SK-N-SH (cell line): Measurements from ENCODE around the gene EIF4E2. TPM values are rescaled to one million over a fixed set of nuclear protein-coding genes. Genes with fewer than 3 reads are reported as not detected.
A peak's percentile ranks its signal among the peaks of the same experiment; 100 is the strongest.

Experiments used
- CTCF ChIA-PET: fragments of 300-600, 350-600 bp; formaldehyde crosslinking; extraction: SDS; loops from one replicate; lab custom pipeline; 2021; lab: Yijun Ruan, JAX
- POLR2A ChIA-PET: fragments of 350-600 bp; sonication (Branson Sonifier 250); formaldehyde crosslinking; extraction: SDS; loops from one replicate; lab custom pipeline; 2020; ENCODE audit warnings: antibody characterized with exemption, inconsistent platforms; lab: Yijun Ruan, JAX
- DNase-seq: peaks from one replicate; pipeline ENCODE4 v3.0.0; 2012
- H2AFZ ChIP-seq: fragments of 200-600 bp; sonication (generic); 2 replicates; pipeline ENCODE4 v1.8.1; 2016; ENCODE audit warnings: antibody characterized with exemption, mild to moderate bottlenecking, low read depth
- H3F3A ChIP-seq: fragments of 200-600 bp; sonication (generic); replicated peaks from 2 replicates; pipeline ENCODE3; 2016; ENCODE audit warnings: antibody characterized with exemption, mild to moderate bottlenecking; ENCODE audit not compliant: insufficient read depth
- H3K27ac ChIP-seq, 2 experiments: fragments of 200-500 bp in 1 of 2; fragments of 200-600 bp in 1 of 2; sonication (Bioruptor generic) in 1 of 2; sonication (generic), shearing (Covaris generic) in 1 of 2; 2 replicates each; pipeline versions ENCODE4 v1.5.1 to v1.6.1; 2014 to 2016; ENCODE audit warnings: low read depth in 2 of 2, inconsistent platforms in 1 of 2, low read length in 1 of 2, mild to moderate bottlenecking in 1 of 2, mixed read lengths in 1 of 2
- H3K27me3 ChIP-seq: fragments of 200-600 bp; sonication (generic), shearing (Covaris generic); 2 replicates; pipeline ENCODE4 v1.6.1; 2016; ENCODE audit warnings: mixed run types; ENCODE audit not compliant: insufficient read depth
- H3K36me3 ChIP-seq, 2 experiments: fragments of 200-500 bp in 1 of 2; fragments of 200-600 bp in 1 of 2; sonication (Bioruptor generic) in 1 of 2; sonication (generic) in 1 of 2; replicated peaks in 1 of 2; 2 replicates each; pipeline versions ENCODE3 to v1.5.1; 2014 to 2016; ENCODE audit warnings: low read length in 1 of 2, mild to moderate bottlenecking in 1 of 2; ENCODE audit not compliant: insufficient read depth in 2 of 2, control insufficient read depth in 1 of 2
- H3K4me1 ChIP-seq, 2 experiments: fragments of 200-500 bp in 1 of 2; fragments of 200-600 bp in 1 of 2; sonication (Bioruptor generic) in 1 of 2; sonication (generic), shearing (Covaris generic) in 1 of 2; 2 replicates each; pipeline versions ENCODE4 v1.5.1 to v1.6.1; 2014 to 2016; ENCODE audit warnings: low read depth in 1 of 2, low read length in 1 of 2, mixed run types in 1 of 2; ENCODE audit not compliant: insufficient read depth in 2 of 2, control insufficient read depth in 1 of 2
- H3K4me2 ChIP-seq: fragments of 200-600 bp; sonication (generic), shearing (Covaris generic); 2 replicates; pipeline ENCODE4 v1.6.1; 2017; ENCODE audit warnings: mixed run types
- H3K4me3 ChIP-seq, 2 experiments: fragments of 200-500 bp in 1 of 2; fragments of 200-600 bp in 1 of 2; sonication (Bioruptor generic) in 1 of 2; sonication (generic), shearing (Covaris generic) in 1 of 2; 2 replicates each; pipeline versions ENCODE4 v1.5.1 to v1.8.1; 2014 to 2016; ENCODE audit warnings: low read depth in 2 of 2, inconsistent platforms in 1 of 2, low read length in 1 of 2, mild to moderate bottlenecking in 1 of 2, mixed read lengths in 1 of 2, moderate library complexity in 1 of 2
- H3K79me2 ChIP-seq: fragments of 200-600 bp; sonication (generic); 2 replicates; pipeline ENCODE4 v1.8.1; 2017; ENCODE audit warnings: mild to moderate bottlenecking; ENCODE audit not compliant: insufficient read depth
- H3K9ac ChIP-seq: fragments of 200-600 bp; sonication (generic); 2 replicates; pipeline ENCODE4 v1.6.1; 2017; ENCODE audit warnings: mixed run types
- H3K9me2 ChIP-seq: fragments of 200-600 bp; sonication (generic); 2 replicates; pipeline ENCODE4 v1.6.1; 2017; ENCODE audit warnings: mixed run types
- H3K9me3 ChIP-seq: fragments of 200-600 bp; sonication (generic); 2 replicates; pipeline ENCODE4 v1.6.1; 2017; ENCODE audit warnings: mixed run types, mild to moderate bottlenecking, moderate library complexity
- H4K20me1 ChIP-seq: fragments of 200-600 bp; sonication (generic); 2 replicates; pipeline ENCODE4 v1.6.1; 2017; ENCODE audit warnings: mild to moderate bottlenecking, mixed run types; ENCODE audit not compliant: insufficient read depth
- CHD2 ChIP-seq: fragments of 150-350 bp; IDR thresholded peaks from 2 replicates; pipeline ENCODE4 v1.6.1; 2018; ENCODE audit warnings: low read length; ENCODE audit not compliant: partially characterized antibody
- FOXM1 ChIP-seq: IDR thresholded peaks from 2 replicates; pipeline ENCODE4 v1.4.0; 2012; ENCODE audit warnings: low read depth, mild to moderate bottlenecking
- GABPA ChIP-seq: IDR thresholded peaks from 2 replicates; pipeline ENCODE4 v1.4.0; 2012; ENCODE audit warnings: low read depth, mild to moderate bottlenecking
- JUND ChIP-seq: IDR thresholded peaks from 2 replicates; pipeline ENCODE4 v1.4.0; 2012
- MXI1 ChIP-seq: IDR thresholded peaks from 2 replicates; pipeline ENCODE4 v1.6.1; 2012; ENCODE audit warnings: mild to moderate bottlenecking, low read depth, low read length, improper control_type of control experiment
- NRF1 ChIP-seq: IDR thresholded peaks from 2 replicates; pipeline ENCODE4 v1.6.1; 2012; ENCODE audit warnings: low read depth, mild to moderate bottlenecking, low read length
- POLR2AphosphoS5 ChIP-seq: IDR thresholded peaks from 2 replicates; pipeline ENCODE4 v1.6.1; 2012; ENCODE audit warnings: low read depth, low read length
- RAD21 ChIP-seq: IDR thresholded peaks from 2 replicates; pipeline ENCODE4 v1.6.1; 2012; ENCODE audit warnings: mild to moderate bottlenecking, low read length
- RCOR1 ChIP-seq: fragments of 150-350 bp; IDR thresholded peaks from 2 replicates; pipeline ENCODE4 v1.6.1; 2017; ENCODE audit warnings: antibody characterized with exemption, low read length
- RFX5 ChIP-seq: IDR thresholded peaks from 2 replicates; pipeline ENCODE4 v1.6.1; 2012; ENCODE audit warnings: mild to moderate bottlenecking, improper control_type of control experiment, low read length
- RXRA ChIP-seq: IDR thresholded peaks from 2 replicates; pipeline ENCODE4 v1.4.0; 2012; ENCODE audit warnings: low read depth, mild to moderate bottlenecking, borderline replicate concordance
- SIN3A ChIP-seq: IDR thresholded peaks from 2 replicates; pipeline ENCODE4 v1.6.1; 2012; ENCODE audit warnings: low read depth, mild to moderate bottlenecking, low read length, moderate library complexity, borderline replicate concordance
- WGBS: methylation state at CpG from one replicate; pipeline ENCODE4 v1.1.6; 2017; ENCODE audit warnings: low lambda C conversion rate; 5-methylcytosine and 5-hydroxymethylcytosine counted together
- polyA plus RNA-seq, 3 experiments: library from polyadenylated mRNA; depleted of rRNA; stranded (reverse); fragments of >200 nt; gene quantifications; 2 replicates each; pipeline ENCODE4 v1.2.3, GENCODE V29; 2012
- TF ChIP-seq, protein P1 (sequence below): fragments of 150-350 bp; IDR thresholded peaks from 2 replicates; pipeline ENCODE4 v1.6.1; 2016; ENCODE audit warnings: mild to moderate bottlenecking, low read depth, low read length
- TF ChIP-seq, protein P2 (sequence below): IDR thresholded peaks from 2 replicates; pipeline ENCODE4 v1.4.0; 2012; ENCODE audit warnings: low read depth, borderline replicate concordance
- TF ChIP-seq, protein P3 (sequence below): fragments of 200-600 bp; sonication (generic); IDR thresholded peaks from 2 replicates; pipeline ENCODE4 v1.6.1; 2017; ENCODE audit warnings: antibody characterized with exemption, mild to moderate bottlenecking, moderate library complexity

EIF4E2 gene
- polyA plus RNA-seq, 1 of the 3 experiments (the other 2 are of a cell fraction), result 29.1 TPM

DNA sequence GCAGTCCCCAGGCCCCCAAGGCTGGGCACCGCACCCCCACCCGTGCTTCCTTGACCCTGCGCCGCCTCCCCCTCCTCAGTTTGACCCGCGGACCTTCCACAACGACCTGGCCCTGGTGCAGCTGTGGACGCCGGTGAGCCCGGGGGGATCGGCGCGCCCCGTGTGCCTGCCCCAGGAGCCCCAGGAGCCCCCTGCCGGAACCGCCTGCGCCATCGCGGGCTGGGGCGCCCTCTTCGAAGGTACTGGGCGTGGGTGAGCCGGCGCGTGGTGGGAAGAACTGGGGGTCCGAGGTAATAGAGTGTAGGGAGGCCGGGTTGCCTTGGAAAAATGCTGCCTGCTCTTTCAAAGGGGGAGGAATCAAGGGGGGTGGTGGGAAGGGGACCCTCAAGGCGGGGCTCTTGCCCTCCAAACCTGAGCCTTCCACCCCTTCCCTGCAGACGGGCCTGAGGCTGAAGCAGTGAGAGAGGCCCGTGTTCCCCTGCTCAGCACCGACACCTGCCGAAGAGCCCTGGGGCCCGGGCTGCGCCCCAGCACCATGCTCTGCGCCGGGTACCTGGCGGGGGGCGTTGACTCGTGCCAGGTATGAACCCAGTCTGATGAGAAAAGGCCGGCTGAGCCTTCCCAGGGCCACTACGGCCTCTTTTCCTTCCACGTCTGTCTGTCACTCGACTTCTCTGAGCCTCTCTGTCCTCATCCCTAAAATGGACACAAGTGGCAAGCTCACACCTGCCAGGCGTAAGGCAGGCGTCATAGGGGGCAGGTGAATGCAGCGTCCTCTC is 27.7 kb upstream of the EIF4E2 start:
- CTCF ChIA-PET, result interaction anchor here (0.6 to 9.7 kb wide), 52 partner anchors 10 to 920 kb away, joined by 3 to 196 read pairs (median 4); partner anchors contain the start of genes EIF4E2 and TIGD1
- WGBS, result 33% methylated on average over 22 of the region's 46 CpGs

DNA sequence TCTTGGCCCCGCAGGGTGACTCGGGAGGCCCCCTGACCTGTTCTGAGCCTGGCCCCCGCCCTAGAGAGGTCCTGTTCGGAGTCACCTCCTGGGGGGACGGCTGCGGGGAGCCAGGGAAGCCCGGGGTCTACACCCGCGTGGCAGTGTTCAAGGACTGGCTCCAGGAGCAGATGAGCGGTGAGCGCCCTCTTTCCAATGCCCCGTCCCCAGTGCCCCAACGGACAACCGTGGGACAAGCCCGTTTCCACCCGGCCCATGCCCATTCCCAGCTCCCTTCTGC is 27.1 kb upstream of the EIF4E2 start:
- Histone ChIP-seq H3K36me3 (no peaks in the 10 kb centered on the region), H4K20me1 (no peaks in the 10 kb centered on the region), H3K79me2 (no peaks in the 10 kb centered on the region), H3K27me3 (peaks cover 29% of the 10 kb centered on the region), H3F3A (no peaks in the 10 kb centered on the region), H3K9ac (no peak overlapping the region), H3K9me3 (no peaks in the 10 kb centered on the region), H3K4me2 (peak overlapping the region; percentile 76; the same call in 1 of the 2 replicates), H3K27ac (no peak overlapping the region), H3K4me1 (peaks cover 0 to 23% of the 10 kb centered on the region in 2 experiments; a peak in 1 of 4 replicates), H2AFZ (no peak overlapping the region), H3K4me3 (peak overlapping the region in 1 of 2 experiments; percentile 40; a peak in 1 of 4 replicates)
- ChIA-PET CTCF (interaction anchor here (0.9 to 9.7 kb wide), 26 partner anchors 8 to 641 kb away, joined by 3 to 196 read pairs (median 6); partner anchors contain the start of genes EIF4E2 and TIGD1), POLR2A (interaction anchor here (1.5 kb wide), 1 partner anchor 27 kb away, joined by 4 read pairs; the partner anchor contains the start of genes EIF4E2 and TIGD1)
- no peak for DNase-seq
- 3% methylated on average over 11 of the region's 16 CpGs for WGBS
- TF ChIP-seq GABPA, result no peak
- no peak for TF ChIP-seq RAD21
- TF ChIP-seq CHD2, result no peak
- TF ChIP-seq FOXM1, result no peak
- no peak for TF ChIP-seq SIN3A
- TF ChIP-seq, protein P1, sequence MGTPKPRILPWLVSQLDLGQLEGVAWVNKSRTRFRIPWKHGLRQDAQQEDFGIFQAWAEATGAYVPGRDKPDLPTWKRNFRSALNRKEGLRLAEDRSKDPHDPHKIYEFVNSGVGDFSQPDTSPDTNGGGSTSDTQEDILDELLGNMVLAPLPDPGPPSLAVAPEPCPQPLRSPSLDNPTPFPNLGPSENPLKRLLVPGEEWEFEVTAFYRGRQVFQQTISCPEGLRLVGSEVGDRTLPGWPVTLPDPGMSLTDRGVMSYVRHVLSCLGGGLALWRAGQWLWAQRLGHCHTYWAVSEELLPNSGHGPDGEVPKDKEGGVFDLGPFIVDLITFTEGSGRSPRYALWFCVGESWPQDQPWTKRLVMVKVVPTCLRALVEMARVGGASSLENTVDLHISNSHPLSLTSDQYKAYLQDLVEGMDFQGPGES, result no peak
- TF ChIP-seq, protein P2, sequence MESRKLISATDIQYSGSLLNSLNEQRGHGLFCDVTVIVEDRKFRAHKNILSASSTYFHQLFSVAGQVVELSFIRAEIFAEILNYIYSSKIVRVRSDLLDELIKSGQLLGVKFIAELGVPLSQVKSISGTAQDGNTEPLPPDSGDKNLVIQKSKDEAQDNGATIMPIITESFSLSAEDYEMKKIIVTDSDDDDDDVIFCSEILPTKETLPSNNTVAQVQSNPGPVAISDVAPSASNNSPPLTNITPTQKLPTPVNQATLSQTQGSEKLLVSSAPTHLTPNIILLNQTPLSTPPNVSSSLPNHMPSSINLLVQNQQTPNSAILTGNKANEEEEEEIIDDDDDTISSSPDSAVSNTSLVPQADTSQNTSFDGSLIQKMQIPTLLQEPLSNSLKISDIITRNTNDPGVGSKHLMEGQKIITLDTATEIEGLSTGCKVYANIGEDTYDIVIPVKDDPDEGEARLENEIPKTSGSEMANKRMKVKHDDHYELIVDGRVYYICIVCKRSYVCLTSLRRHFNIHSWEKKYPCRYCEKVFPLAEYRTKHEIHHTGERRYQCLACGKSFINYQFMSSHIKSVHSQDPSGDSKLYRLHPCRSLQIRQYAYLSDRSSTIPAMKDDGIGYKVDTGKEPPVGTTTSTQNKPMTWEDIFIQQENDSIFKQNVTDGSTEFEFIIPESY, result no peak
- TF ChIP-seq RCOR1, result no peak
- TF ChIP-seq NRF1, result no peak
- TF ChIP-seq MXI1, result no peak
- no peak for TF ChIP-seq POLR2AphosphoS5
- TF ChIP-seq RXRA, result no peak
- TF ChIP-seq, protein P3, sequence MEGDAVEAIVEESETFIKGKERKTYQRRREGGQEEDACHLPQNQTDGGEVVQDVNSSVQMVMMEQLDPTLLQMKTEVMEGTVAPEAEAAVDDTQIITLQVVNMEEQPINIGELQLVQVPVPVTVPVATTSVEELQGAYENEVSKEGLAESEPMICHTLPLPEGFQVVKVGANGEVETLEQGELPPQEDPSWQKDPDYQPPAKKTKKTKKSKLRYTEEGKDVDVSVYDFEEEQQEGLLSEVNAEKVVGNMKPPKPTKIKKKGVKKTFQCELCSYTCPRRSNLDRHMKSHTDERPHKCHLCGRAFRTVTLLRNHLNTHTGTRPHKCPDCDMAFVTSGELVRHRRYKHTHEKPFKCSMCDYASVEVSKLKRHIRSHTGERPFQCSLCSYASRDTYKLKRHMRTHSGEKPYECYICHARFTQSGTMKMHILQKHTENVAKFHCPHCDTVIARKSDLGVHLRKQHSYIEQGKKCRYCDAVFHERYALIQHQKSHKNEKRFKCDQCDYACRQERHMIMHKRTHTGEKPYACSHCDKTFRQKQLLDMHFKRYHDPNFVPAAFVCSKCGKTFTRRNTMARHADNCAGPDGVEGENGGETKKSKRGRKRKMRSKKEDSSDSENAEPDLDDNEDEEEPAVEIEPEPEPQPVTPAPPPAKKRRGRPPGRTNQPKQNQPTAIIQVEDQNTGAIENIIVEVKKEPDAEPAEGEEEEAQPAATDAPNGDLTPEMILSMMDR, result no peak
- no peak for TF ChIP-seq RFX5
- no peak for TF ChIP-seq JUND
- TF ChIP-seq, all 33 proteins: peak for 0
- no peaks in the 10 kb centered on the region for H3K9me2 ChIP-seq

More for the DNA sequence above, 27.7 kb upstream of the EIF4E2 start:
- Histone ChIP-seq H3F3A (no peaks in the 10 kb centered on the region), H3K9me3 (no peaks in the 10 kb centered on the region), H4K20me1 (no peaks in the 10 kb centered on the region), H3K4me1 (peaks cover 0 to 23% of the 10 kb centered on the region in 2 experiments; a peak in 1 of 4 replicates), H3K9ac (no peak overlapping the region), H3K4me2 (peak overlapping the region; percentile 65; the same call in 1 of the 2 replicates)
- TF ChIP-seq RXRA, result no peak
- TF ChIP-seq, all 33 proteins: peak for 0
- no peak overlapping the region for H2AFZ ChIP-seq
- H3K27me3 ChIP-seq, result peaks cover 29% of the 10 kb centered on the region
- H3K79me2 ChIP-seq, result no peaks in the 10 kb centered on the region
- H3K27ac ChIP-seq, result no peak overlapping the region
- no peaks in the 10 kb centered on the region for H3K9me2 ChIP-seq
- no peaks in the 10 kb centered on the region for H3K36me3 ChIP-seq
- no peak overlapping the region; a peak in 1 of 4 replicates for H3K4me3 ChIP-seq
- POLR2A ChIA-PET, result no interaction called here
- no peak for DNase-seq
